CD1c-positive myeloid dendritic cell (primary cell): ENCODE results near the gene AKAP8L.
"Not testable (repeated sequence)": the region's sequence is repeated elsewhere in the genome, so short reads cannot be mapped to it uniquely, and the experiment has no call there.

ENCODE experiments used
- DNase-seq: peaks from one replicate; pipeline ENCODE4 v3.0.0-alpha.2; 2016; ENCODE audit errors: extremely low spot score

AKAP8L gene

GRCh38 chr19:15353908-15354307 is 64.9 kb downstream of the AKAP8L start:
- DNase-seq, result no peak

GRCh38 chr19:15352535-15352934 is 66.3 kb downstream of the AKAP8L start:
- DNase-seq, result not testable (repeated sequence)

GRCh38 chr19:15341328-15341727 is 77.5 kb downstream of the AKAP8L start:
- DNase-seq, result not testable (repeated sequence)

- no peak for DNase-seq
Observed at GRCh38 chr19:15340086-15340485, 78.7 kb downstream of the AKAP8L start.

GRCh38 chr19:15337202-15337601 is 81.6 kb downstream of the AKAP8L start:
- DNase-seq, result no peak

- DNase-seq, result not testable (repeated sequence)
Observed at GRCh38 chr19:15335992-15336391, 82.8 kb downstream of the AKAP8L start.

- peak; percentile 85 for DNase-seq
Observed at GRCh38 chr19:15332311-15332996, 86.3 kb downstream of the AKAP8L start, which contains the start of gene BRD4. BRD4 (minus strand) TSS chr19:15332539; CDS start chr19:15273099, 59,440 bp downstream.

GRCh38 chr19:15331419-15332310 is 87.1 kb downstream of the AKAP8L start:
- peak; percentile 74 for DNase-seq

- peak; percentile 52 for DNase-seq
Observed at GRCh38 chr19:15330801-15331418, 87.9 kb downstream of the AKAP8L start.
